B cell (primary cell): ENCODE measurements around the gene SNX19. TPM values are rescaled to one million over a fixed set of nuclear protein-coding genes. Genes with fewer than 3 reads are reported as not detected.

Experiments used
- ATAC-seq: fragments of 200-7000 bp; cut with Tn5 transposase; one replicate; pipeline ENCODE4 v1.10.0; 2021; ENCODE audit warnings: low read depth, mild to moderate bottlenecking, moderate number of reproducible peaks, moderate library complexity
- CTCF ChIA-PET: fragments of 350-600 bp; sonication (Branson Sonifier 250); formaldehyde crosslinking; loops from one replicate; lab custom pipeline; 2021; ENCODE audit warnings: antibody characterized with exemption, inconsistent platforms; lab: Charles Lee
- POLR2A ChIA-PET: fragments of 350-600 bp; sonication (Branson Sonifier 250); formaldehyde crosslinking; loops from one replicate; lab custom pipeline; 2021; ENCODE audit warnings: antibody characterized with exemption; lab: Charles Lee
- DNase-seq: peaks from one replicate; pipeline ENCODE4 v3.0.0; 2013
- H2AFZ ChIP-seq: 2 replicates; pipeline ENCODE4 v1.6.1; 2012; ENCODE audit warnings: mild to moderate bottlenecking, low read depth, low read length; ENCODE audit not compliant: insufficient read depth, poor library complexity, severe bottlenecking
- H3K27ac ChIP-seq, 2 donors: 1 replicate in 1 of 2; 2 replicates in 1 of 2; pipeline ENCODE4 v1.5.1; 2012 to 2013; ENCODE audit warnings: low read length in 2 of 2, mild to moderate bottlenecking in 2 of 2, moderate library complexity in 1 of 2
- H3K27me3 ChIP-seq, 4 experiments: fragments of 200-600 bp in 1 of 4; sonication (generic) in 1 of 4; replicated peaks in 1 of 4; 1 replicate in 2 of 4; 2 replicates in 2 of 4; pipeline versions ENCODE4 v1.6.1 to v1.7.0; 2013 to 2016; ENCODE audit warnings: low read length in 3 of 4, mild to moderate bottlenecking in 2 of 4, mixed read lengths in 1 of 4, moderate library complexity in 1 of 4; ENCODE audit not compliant: insufficient read depth in 4 of 4, control insufficient read depth in 3 of 4; ENCODE audit errors: control extremely low read depth in 1 of 4
- H3K36me3 ChIP-seq, 2 experiments: replicated peaks in 1 of 2; 1 replicate in 1 of 2; 2 replicates in 1 of 2; pipeline versions ENCODE4 v1.6.1 to v1.7.1; 2013; ENCODE audit warnings: low read length in 1 of 2; ENCODE audit not compliant: insufficient read depth in 2 of 2, control insufficient read depth in 1 of 2; ENCODE audit errors: control extremely low read depth in 1 of 2, extremely low read depth in 1 of 2
- H3K4me1 ChIP-seq, 2 donors: fragments of 200-600 bp in 1 of 2; sonication (generic) in 1 of 2; 1 replicate in 1 of 2; 2 replicates in 1 of 2; pipeline versions ENCODE4 v1.5.1 to v1.6.1; 2013 to 2017; ENCODE audit warnings: low read length in 2 of 2; ENCODE audit not compliant: control insufficient read depth in 2 of 2, insufficient read depth in 2 of 2
- H3K4me2 ChIP-seq: replicated peaks from 2 replicates; pipeline ENCODE3; 2012; ENCODE audit warnings: mild to moderate bottlenecking, low read depth, low read length; ENCODE audit not compliant: poor library complexity, severe bottlenecking
- H3K4me3 ChIP-seq, 5 experiments: fragments of 200-600 bp in 1 of 5; sonication (generic) in 1 of 5; 1 replicate in 3 of 5; 2 replicates in 2 of 5; pipeline versions ENCODE4 v1.5.1 to v1.7.0; 2011 to 2016; ENCODE audit warnings: low read length in 4 of 5, mild to moderate bottlenecking in 4 of 5, low read depth in 2 of 5, control low read depth in 1 of 5, moderate library complexity in 1 of 5; ENCODE audit not compliant: insufficient read depth in 1 of 5; ENCODE audit errors: control extremely low read depth in 1 of 5, extremely low read depth in 1 of 5
- H3K79me2 ChIP-seq: fragments of 200-600 bp; sonication (generic); one replicate; pipeline ENCODE4 v1.6.0; 2016; ENCODE audit warnings: low read length; ENCODE audit not compliant: control insufficient read depth, insufficient read depth
- H3K9ac ChIP-seq: fragments of 200-600 bp; sonication (generic); 2 replicates; pipeline ENCODE4 v1.6.1; 2017; ENCODE audit warnings: mild to moderate bottlenecking, low read length, moderate library complexity
- H3K9me3 ChIP-seq, 3 donors: one replicate each; pipeline versions ENCODE4 v1.6.1 to v1.7.1; 2013; ENCODE audit warnings: low read length in 2 of 3; ENCODE audit not compliant: control insufficient read depth in 2 of 3, insufficient read depth in 1 of 3; ENCODE audit errors: control extremely low read depth in 1 of 3
- H4K20me1 ChIP-seq: 2 replicates; pipeline ENCODE4 v1.6.0; 2012; ENCODE audit warnings: mild to moderate bottlenecking, low read length; ENCODE audit not compliant: insufficient read depth, control insufficient read depth, poor library complexity, severe bottlenecking
- H3K27ac Mint-ChIP-seq: one replicate; pipeline ENCODE4 v1.8.0; 2021; ENCODE audit warnings: mixed read lengths
- H3K27me3 Mint-ChIP-seq: one replicate; pipeline ENCODE4 v1.8.0; 2021; ENCODE audit warnings: mixed read lengths
- H3K4me1 Mint-ChIP-seq: one replicate; pipeline ENCODE4 v1.8.0; 2021; ENCODE audit warnings: mixed read lengths
- H3K4me3 Mint-ChIP-seq: one replicate; pipeline ENCODE4 v1.8.0; 2021; ENCODE audit warnings: mixed read lengths
- H3K9me3 Mint-ChIP-seq: one replicate; pipeline ENCODE4 v1.8.0; 2022; ENCODE audit warnings: mixed read lengths; ENCODE audit not compliant: insufficient read depth
- CTCF ChIP-seq: fragments of 200-600 bp; IDR thresholded peaks from one replicate; pipeline ENCODE4 v1.8.0; 2022; ENCODE audit warnings: antibody characterized with exemption, mild to moderate bottlenecking
- EZH2 ChIP-seq: IDR thresholded peaks from 2 replicates; pipeline ENCODE4 v1.6.1; 2012; ENCODE audit warnings: borderline replicate concordance, low read depth, mild to moderate bottlenecking, moderate library complexity, low read length; ENCODE audit not compliant: insufficient read depth, poor library complexity, severe bottlenecking
- WGBS: methylation state at CpG from one replicate; pipeline ENCODE4 v1.1.5; 2013; ENCODE audit warnings: missing lambda C conversion rate; ENCODE audit not compliant: insufficient coverage; 5-methylcytosine and 5-hydroxymethylcytosine counted together
- intact Hi-C: fragments of 100-400 bp; cut with micrococcal nuclease; formaldehyde crosslinking; loops from one replicate; pipeline ENCODE4 v1.10.0; 2022
- polyA plus RNA-seq: library from polyadenylated mRNA; depleted of rRNA; stranded (reverse); fragments of >200 nt; gene quantifications from 2 replicates; pipeline ENCODE4 v1.2.3, GENCODE V29; 2012
- total RNA-seq, 2 donors: library from RNA; stranded (reverse); fragments of 120-200 nt in 1 of 2; gene quantifications; 1 replicate in 1 of 2; 2 replicates in 1 of 2; pipeline versions ENCODE4 v1.2.3 to v1.2.4, GENCODE V29; 2013 to 2022

Gene SNX19
- total and polyA plus RNA-seq, 2 donors (not counting 1 experiment from before 2014, with no cell fraction given): 24.2 to 74.0 TPM

- H3K4me3 Mint-ChIP-seq: no peak overlapping the region
- H3K4me1 Mint-ChIP-seq: no peaks in the 10 kb centered on the region
- 67% methylated on average over 1 of the region's 7 CpGs for WGBS
- intact Hi-C loops: no loop called here
- Histone ChIP-seq H3K79me2 (no peaks in the 10 kb centered on the region), H3K4me3 (no peak overlapping the region), H3K27ac (no peak overlapping the region), H4K20me1 (no peaks in the 10 kb centered on the region), H3K36me3 (no peaks in the 10 kb centered on the region), H2AFZ (no peak overlapping the region), H3K9ac (no peak overlapping the region), H3K9me3 (peaks cover 0 to 3% (median 0%) of the 10 kb centered on the region in 3 donors), H3K4me1 (no peaks in the 10 kb centered on the region), H3K27me3 (peaks cover 0 to 5% (median 1%) of the 10 kb centered on the region in 4 experiments), H3K4me2 (no peak overlapping the region)
- ATAC-seq (no peak), DNase-seq (no peak)
- ChIA-PET POLR2A (no interaction called here), CTCF (interaction anchor here (1.5 kb wide), 1 partner anchor 31 kb away, joined by 3 read pairs; no protein-coding TSS in a partner anchor)
- peaks cover 4% of the 10 kb centered on the region for H3K27me3 Mint-ChIP-seq
- H3K9me3 Mint-ChIP-seq: peaks cover under 1% of the 10 kb centered on the region
- H3K27ac Mint-ChIP-seq: no peak overlapping the region
- TF ChIP-seq EZH2 (no peak), CTCF (no peak)
Observed at GRCh38 chr11:130831506-130831905, 84.8 kb downstream of the SNX19 start.

DNA sequence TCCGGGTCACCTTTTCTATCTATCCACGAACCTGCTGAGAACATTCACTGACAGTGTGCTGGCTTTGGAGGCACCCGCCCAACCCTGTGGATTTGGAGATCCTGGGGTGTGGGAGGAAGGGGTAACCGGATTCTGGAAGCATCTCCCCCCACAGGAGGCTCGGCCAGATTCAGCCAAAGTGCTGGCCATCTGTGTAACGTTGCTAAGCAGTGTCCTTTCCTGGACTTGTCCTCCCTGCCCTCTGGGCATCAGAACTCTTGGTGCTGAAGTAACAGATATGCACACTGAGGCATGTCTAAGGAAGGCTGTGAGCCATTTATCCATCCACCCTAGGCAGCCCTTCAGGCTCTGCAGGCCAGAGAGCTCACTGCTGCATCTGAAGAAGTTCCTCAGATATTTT lies 85.7 kb downstream of the SNX19 start:
- no peak for DNase-seq
- Histone ChIP-seq H3K36me3 (no peaks in the 10 kb centered on the region), H4K20me1 (no peaks in the 10 kb centered on the region), H3K27me3 (peaks cover 0 to 5% (median under 1%) of the 10 kb centered on the region in 4 experiments), H3K27ac (no peak overlapping the region), H3K4me2 (no peak overlapping the region), H3K4me3 (no peak overlapping the region), H3K79me2 (no peaks in the 10 kb centered on the region), H3K9me3 (peaks cover 0 to 3% (median 0%) of the 10 kb centered on the region in 3 donors), H2AFZ (no peak overlapping the region), H3K9ac (no peak overlapping the region), H3K4me1 (no peaks in the 10 kb centered on the region)
- POLR2A ChIA-PET: no interaction called here
- Mint-ChIP-seq H3K4me3 (no peak overlapping the region), H3K27ac (no peak overlapping the region), H3K27me3 (peaks cover 11% of the 10 kb centered on the region), H3K9me3 (no peaks in the 10 kb centered on the region), H3K4me1 (no peaks in the 10 kb centered on the region)
- WGBS: 81% methylated on average over 3 of the region's 6 CpGs
- ATAC-seq: no peak
- CTCF ChIA-PET: interaction anchor here (1.5 kb wide), 1 partner anchor 32 kb away, joined by 3 read pairs; no protein-coding TSS in a partner anchor
- no peak for TF ChIP-seq CTCF
- no peak for TF ChIP-seq EZH2
- intact Hi-C loops: no loop called here
